GM12892 (cell line): Measurements from ENCODE around the gene FAM171A2.
A peak's percentile ranks its signal among the peaks of the same experiment; 100 is the strongest.

ENCODE experiments used
- DNase-seq: peaks from one replicate; pipeline ENCODE4 v3.0.0; 2011; ENCODE audit not compliant: insufficient read length
- FAIRE-seq: peaks from 2 replicates; lab custom pipeline; 2011; peaks lifted over from hg19 to GRCh38; lab: Jason Lieb, UNC
- POLR2A ChIP-seq: IDR thresholded peaks from 2 replicates; pipeline ENCODE4 v1.6.1; 2011; ENCODE audit warnings: low read depth, low read length, control low read depth
- POLR2AphosphoS5 ChIP-seq: IDR thresholded peaks from 2 replicates; pipeline ENCODE4 v1.6.1; 2011; ENCODE audit warnings: low read depth, low read length, control low read depth
- TAF1 ChIP-seq: IDR thresholded peaks from 2 replicates; pipeline ENCODE4 v1.6.1; 2011; ENCODE audit warnings: low read depth, mild to moderate bottlenecking, control low read depth, low read length, borderline replicate concordance

FAM171A2 gene

DNA sequence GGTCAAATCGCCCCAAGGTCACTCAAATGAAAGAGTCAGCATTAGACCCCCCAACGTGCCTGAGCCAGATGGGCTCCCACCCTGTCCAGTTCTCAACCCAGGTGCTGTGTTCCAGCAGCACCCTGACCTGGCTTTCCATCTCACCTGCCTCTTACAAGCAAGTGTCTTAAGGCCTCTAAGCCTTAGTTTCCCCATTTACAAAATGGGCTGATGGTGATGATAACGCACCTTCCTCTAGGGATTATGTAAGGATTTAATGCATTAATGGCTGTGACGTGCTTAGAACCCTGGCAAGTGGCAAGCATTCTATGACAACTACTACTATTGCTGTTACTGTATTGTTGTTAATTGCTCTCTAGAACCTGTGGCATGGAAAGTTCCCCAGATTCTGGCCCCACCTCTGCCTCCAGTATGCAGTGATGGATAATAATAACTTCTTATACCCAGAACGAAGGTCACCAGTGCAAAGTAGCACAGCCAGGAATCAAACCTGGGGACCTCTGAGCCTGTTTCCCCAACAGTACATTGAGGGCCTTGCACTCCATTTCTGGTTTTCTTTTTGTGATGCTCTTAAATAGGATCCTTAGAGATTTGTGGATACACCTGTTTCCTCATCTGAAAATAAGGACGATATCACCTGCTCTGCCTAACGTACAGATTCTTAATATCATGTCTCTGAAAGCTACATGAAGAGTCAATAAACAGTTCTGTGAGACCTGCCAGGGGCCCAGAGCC lies 35.8 kb downstream of the FAM171A2 start:
- FAIRE-seq: no peak
- no peak for TF ChIP-seq POLR2AphosphoS5
- no peak for TF ChIP-seq POLR2A
- TF ChIP-seq TAF1: no peak
- DNase-seq: no peak

DNA sequence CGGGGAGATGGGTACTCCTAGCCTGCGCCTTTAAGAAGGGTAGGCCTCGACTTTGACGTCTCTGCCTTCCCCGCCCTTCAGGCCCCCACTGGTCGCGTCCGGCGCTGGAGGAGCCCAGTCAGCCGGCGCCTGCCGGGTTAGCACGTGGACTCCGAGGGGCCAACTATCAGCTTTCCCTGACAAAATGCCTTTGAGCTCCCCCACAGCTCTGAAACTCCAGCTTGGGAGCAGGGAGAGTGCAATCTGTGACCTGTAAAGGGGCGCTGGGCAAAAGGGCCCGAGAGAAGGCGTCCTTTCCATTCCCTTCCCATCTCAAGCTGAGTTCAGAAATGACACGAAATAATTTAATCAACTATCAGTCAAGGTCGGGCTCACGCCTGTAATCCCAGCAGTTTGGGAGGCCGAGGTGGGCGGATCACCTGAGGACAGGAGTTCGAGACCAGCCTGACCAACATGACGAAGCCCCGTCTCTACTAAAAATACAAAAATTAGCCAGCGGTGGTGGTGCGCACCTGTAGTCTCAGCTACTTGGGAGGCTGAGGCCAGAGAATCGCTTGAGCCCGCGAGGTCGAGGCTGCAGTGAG lies 36.7 kb downstream of the FAM171A2 start:
- no peak for TF ChIP-seq POLR2A
- TF ChIP-seq POLR2AphosphoS5: no peak
- no peak for TF ChIP-seq TAF1
- DNase-seq: peak; percentile 94
- peak; percentile 61 for FAIRE-seq

DNA sequence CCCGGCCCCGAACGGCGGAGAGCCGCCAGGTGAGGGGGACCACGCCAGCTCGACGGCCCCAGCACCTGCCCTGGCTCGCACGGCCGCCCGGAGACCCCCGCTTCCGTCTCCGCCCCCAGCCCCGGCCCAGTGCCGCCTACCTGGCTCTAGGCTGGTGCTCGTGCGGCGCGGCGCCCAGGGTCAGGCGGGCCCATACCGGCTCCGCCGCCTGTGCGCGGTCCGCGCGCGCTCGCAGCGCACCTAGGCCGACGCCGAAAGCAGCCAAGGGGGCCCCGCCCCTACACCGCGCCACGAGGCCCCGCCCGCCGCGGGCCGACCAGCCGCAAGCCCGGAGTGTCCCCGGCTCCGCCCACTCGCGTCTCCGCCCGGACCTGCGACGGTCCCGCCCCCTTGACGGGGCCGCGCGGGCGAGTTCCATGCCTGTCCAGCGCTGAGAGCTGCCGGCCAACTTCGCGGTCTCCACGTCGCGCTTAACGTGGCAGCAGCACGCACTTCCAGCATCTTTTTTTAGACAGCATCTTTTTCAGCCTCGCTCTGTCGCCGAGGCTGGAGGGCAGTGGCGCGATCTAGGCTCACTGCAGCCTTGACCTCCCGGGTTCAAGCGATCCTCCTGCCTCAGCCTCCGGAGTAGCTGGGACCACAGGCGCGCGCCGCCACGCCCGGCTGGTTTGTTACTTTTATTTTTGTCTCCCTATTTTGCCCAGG lies 38.9 kb downstream of the FAM171A2 start, which contains the start of gene SLC25A39:
SLC25A39 (minus strand) TSS at position 253 of the 705 bp plus-strand sequence. CDS start 1,261 bp downstream, outside the sequence.
- FAIRE-seq (peak; percentile 98), DNase-seq (peak; percentile 80)
- TF ChIP-seq POLR2AphosphoS5: peak; percentile 81
- peak; percentile 92 for TF ChIP-seq POLR2A
- peak; percentile 39; the same call in 1 of the 2 replicates for TF ChIP-seq TAF1

DNA sequence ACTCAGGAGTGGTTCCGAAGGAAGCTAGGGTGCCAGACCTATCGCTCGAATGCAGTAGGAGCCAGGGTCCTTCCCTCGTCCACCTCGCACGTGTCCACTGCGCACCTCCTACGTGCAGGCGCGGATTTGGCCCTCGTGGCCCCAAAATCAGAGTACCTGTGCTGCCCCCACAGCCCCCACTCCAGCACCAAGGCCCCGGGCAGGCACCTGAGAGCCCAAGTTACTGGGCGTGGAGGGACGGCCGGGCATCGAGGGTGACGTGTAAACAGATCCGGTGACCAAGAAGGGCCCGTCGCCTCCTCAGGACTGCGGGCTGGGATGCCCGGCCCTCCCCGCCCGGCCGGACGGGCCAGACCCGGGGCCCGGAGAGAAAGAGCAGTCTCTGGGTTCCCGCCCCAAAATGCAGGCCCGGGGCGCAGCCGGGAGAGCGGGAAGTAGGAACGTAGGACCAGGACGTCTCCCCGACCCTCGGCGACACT lies 39.5 kb downstream of the FAM171A2 start:
- FAIRE-seq (no peak), DNase-seq (no peak)
- TF ChIP-seq POLR2A: no peak
- TF ChIP-seq POLR2AphosphoS5: no peak
- no peak for TF ChIP-seq TAF1

DNA sequence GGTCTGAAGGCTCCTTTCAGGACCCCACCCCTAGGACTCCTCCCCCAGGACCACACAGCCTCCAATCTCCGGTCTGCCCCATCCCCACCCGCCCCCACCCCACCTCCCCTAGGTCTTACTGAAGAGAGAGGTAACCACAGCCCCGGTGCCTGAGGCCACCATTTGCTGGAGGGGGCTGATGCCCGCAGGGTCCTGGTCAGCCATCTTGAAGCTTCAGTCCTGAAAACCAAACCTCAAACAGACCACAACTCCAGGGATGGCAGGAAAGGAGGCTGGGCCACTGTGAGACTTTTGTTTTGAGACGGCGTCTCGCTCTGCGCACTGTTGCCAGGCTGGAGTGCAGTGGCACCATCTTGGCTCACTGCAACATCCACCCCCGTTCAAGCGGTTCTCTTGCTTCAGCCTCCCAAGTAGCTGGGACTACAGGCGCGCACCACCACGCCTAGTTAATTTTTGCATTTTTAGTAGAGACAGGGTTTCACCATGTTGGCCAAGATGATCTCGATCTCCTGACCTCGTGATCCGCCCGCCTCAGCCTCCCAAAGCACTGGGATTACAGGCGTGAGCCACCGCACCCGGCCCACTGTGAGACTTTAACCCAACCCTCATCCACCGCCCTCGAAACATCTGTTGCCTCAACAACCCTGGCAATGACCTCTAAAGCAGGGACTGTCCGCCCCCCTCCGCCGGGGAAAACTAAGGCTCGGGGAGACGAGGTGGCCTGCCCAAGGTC lies 40.1 kb downstream of the FAM171A2 start:
- DNase-seq (no peak), FAIRE-seq (no peak)
- TF ChIP-seq TAF1 (no peak), POLR2AphosphoS5 (no peak), POLR2A (no peak)

DNA sequence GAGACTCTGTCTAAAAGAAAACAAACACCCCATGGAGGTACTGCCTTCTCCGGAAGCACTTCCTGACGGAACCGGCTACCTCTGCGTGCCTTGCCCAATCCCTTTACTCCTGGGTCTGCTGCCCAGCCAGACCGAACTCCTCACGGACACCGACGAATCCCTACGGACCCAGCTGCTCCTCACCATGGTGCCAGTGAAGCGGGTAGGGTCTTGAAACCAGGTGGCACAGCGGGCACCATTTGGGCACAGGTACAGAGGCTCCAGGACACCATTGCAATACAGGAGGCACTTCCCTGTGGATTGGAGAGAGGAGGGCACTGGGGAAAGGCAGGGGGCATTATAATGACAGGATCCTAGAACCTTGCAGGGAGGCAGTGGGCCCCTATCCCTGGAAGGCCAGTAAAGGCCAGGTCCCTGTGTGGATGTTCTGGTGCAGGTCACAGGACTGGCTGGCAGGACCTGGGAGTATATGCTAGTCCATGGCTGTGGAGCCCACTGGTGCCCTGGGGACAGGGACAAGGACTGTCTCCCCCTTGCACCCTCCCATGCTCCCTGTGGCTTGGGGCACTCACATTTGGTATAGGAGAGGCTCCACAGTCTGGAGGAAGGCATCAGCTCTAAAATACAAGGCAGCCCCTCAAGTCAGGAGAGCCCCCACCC lies 41.3 kb downstream of the FAM171A2 start:
- DNase-seq (no peak), FAIRE-seq (no peak)
- no peak for TF ChIP-seq POLR2AphosphoS5
- no peak for TF ChIP-seq POLR2A
- TF ChIP-seq TAF1: no peak

DNA sequence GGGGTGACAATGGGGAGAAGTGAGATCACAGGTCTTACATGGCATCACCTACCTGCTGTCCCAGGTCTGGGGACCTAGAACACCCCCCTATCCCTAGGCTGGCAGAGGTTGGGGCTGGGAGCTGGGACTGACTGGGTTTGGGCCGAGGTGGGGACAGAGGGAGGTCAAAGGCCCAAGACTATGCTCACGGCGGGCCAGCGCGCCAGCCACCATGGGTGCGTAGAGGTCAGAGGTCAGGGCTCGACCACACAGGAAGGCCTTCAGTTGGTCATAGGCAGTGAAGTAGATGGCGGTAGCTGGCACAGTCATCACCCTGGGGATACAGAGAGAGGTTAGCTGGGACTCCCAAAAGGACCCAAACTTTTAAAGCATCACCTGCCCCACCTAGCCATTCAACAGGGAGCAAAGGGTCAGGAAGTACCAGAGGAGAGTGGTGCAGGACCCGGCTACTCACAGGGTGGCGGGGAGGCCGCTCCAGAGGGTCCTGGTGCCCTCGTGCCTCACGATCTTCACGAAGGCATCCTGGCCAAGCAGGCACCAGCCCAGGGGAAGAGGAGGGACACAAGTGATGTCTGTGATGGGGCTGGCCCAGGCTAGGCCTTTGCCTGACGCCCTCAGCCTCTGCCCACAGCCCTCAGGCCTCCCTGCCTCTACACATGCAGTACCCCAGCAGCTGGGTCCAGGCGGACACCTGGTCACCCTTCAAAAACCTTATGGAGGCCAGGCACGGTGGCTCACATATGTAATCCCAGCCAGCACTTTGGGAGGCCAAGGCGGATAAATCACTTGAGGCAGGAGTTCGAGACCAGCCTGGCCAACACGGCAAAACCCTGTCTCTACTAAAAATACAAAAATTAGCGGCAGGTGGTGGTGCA lies 42.2 kb downstream of the FAM171A2 start:
- FAIRE-seq (no peak), DNase-seq (no peak)
- no peak for TF ChIP-seq POLR2AphosphoS5
- TF ChIP-seq POLR2A: no peak
- TF ChIP-seq TAF1: no peak

GRCh38 chr17:44320066-44320465 lies 43.6 kb downstream of the FAM171A2 start:
- TF ChIP-seq POLR2A (no peak; the same call in 1 of the 2 replicates), POLR2AphosphoS5 (0 out of 2 replicates have a peak, but pooled peaks have one; percentile 13), TAF1 (no peak)

DNA sequence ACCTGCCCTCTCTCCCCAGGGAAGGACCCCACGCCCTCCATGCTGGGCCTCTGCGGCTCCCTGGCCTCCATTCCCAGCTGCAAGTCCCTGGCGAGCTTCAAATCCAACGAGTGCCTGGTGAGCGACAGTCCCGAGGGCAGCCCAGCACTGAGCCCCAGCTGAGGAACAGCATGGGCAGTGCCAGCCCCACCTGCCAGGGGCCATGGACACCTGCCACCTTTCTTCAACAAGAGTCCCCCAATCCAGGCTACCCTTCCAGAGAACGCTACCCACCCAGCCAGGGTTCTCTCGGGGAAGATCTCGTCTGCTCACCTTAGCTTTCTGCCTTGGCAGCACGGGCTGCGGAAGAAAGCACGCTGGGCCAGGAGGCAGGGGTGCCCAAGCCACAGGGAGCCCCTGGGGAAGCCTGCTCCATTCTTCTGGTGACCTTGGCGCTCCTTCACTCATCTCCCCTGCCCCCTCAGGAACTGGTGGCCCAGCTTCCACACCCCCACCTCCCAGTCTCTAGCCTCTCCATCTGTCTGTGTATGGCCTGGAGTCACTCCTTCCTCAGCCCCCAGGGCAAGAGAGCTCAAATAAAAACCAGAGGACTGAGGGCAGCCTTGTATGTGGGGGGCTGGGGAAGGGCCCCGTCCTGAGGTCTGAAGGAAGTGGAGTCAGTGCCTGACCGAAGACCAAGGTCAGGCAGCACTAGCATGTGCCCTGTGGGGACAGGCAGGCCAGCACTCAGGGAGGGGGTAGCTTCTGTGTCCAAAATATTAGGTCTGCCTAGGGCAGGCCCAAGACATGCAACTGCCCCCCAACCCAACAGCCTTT lies 45.4 kb downstream of the FAM171A2 start:
- no peak for FAIRE-seq
- TF ChIP-seq POLR2AphosphoS5 (no peak; the same call in none of the 2 replicates), TAF1 (no peak), POLR2A (0 out of 2 replicates have a peak, but pooled peaks have one; percentile 8)
- DNase-seq: no peak

More at GRCh38 chr17:44320066-44320465, 43.6 kb downstream of the FAM171A2 start:
- no peak for DNase-seq
- FAIRE-seq: no peak

GRCh38 chr17:44317545-44317944 lies 46.1 kb downstream of the FAM171A2 start:
- DNase-seq (no peak), FAIRE-seq (no peak)
- TF ChIP-seq TAF1 (no peak), POLR2AphosphoS5 (no peak), POLR2A (no peak)
